Eye (tissue), 1 donor: Measurements from ENCODE around the gene SPATA3.
A peak's percentile ranks its signal among the peaks of the same experiment; 100 is the strongest.

ENCODE experiments used
- DNase-seq: peaks from one replicate; pipeline ENCODE4 v3.0.0-alpha.2; 2015

SPATA3 gene

DNA sequence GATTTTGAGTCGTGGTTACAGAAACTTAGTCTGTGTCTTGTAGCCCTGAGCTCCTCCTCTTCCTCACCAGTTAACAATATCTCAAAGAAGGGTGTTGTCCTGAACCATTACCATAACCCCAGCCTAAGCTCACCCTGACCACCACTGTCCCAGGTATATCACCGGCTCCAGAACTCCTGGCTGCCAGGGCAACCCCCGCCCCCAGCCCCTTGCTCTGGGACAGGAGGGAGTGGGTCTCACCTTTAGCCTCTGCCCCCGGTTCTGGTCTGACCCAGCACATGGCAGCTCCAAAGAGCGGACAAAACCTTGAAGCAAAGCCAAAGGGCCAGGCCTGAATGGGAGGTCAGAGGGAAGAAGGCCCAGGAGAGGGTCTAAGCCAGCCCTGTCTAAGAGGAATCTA, 55.2 kb downstream of the SPATA3 start:
- no peak for DNase-seq

DNA sequence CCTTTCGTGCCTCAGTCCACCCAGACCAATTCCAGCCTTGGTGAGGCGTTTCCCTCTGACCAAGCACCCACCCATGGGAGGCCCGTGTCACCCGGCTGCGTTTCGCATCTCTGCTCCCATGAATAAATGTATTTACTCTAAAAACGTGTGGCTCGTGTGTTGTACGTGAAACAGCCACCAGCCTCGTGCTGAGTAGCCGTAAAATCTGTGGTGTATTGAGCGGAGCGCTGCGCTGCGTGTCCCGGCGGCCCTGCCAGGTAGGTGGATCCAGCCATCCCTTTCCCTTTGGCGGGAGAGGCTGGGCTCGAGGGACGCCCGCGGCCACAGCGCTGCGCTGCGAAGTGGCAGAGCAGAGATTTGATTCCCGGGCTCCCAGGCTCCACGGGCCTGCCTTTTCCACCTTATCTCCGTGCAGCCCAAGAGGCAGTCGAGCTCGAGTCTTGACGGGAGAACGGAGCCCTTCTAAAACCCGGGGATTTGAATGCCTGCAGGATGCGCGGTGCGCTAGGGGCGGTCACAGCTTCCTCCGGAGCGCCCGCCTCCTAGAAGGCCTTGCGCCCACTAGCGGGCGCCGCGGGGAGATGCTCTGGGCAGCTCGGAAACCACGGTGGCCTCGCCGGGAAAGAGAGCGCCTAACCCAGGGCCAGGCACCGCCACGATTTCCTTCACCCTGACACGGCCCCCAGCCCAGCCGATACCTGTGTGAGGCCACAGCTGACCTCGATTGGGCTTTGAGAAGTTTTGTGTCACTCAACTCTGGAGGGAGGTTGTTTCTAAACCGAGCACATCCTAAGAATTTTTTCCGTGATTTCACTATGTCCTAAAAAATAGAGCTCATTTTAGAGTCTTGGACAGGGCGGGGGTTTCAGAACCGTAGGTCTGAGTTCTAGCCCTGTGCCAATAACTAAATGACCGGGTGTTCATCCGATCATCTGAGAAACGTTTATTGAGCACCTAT, 56.9 kb downstream of the SPATA3 start:
- peak; percentile 94 for DNase-seq

DNA sequence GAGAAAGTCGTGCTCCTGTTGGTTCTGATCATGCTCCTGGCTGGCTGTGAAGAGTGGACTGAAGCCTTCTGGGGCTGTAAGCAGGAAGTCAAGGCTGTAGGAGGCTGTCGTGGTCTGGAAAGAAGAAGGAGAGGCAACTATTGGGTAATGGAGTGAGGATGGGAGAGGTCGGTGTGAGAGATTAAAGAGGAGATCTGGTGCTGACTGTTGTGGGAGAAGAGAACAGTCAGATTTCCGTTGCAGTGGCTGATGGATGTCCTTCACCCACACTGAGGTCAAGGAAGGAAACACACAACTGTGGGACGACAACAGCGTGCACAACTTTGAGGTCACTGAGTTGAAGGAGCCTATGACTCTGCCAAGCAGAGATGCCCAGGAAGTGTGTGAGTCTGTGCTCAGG, 57.9 kb downstream of the SPATA3 start:
- no peak for DNase-seq

DNA sequence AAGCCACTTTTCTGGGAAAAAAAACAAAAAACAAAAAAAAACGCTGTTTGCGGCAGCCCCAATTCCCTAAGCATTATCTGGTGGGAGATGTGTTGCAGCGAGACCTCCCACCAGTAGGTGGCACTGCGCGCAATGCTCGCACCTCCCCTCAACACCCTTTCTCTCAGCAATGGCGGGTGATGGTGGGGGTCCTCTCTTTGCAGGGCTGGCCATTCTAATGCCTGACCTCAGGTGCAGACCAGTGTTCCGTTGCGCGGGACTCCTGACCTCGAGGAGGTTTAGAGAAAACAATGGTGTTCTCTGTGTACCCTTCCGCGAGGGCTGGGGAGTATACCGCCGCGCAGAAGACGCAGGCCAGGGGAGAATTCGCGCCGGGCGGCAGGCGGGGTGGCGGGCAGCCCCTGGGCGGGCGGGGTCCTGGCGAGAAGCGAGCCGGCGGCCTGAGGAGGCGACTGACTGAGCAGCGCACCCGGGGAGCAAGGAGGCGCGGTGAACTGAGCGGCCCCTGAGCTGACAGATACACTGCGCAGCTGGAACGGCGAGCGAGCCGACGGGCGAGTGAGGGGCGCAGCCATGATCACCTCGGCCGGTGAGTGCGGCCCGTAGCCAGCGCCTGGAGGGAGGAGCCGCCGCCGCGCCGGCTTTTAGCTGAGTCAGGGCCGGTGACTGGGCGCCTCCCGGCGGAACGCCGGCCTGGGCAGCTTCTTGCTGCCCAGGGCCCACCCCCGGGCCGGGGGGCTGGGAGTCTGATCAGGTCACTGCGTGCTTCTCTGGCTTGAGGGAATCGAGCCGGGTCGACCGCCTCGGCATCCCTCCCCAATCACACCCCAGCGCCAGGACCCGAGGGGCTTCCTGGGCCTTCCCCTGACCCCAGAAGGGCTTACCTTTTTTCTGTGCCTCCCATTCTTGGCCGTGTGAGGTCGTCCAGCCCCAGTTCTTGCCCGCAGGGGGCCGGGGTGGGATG, 60.8 kb downstream of the SPATA3 start, which contains the start of gene PSMD1:
Gene PSMD1, plus strand, starts transcription at position 415 of the 964 bp plus-strand sequence. Its CDS starts 159 bp downstream, at position 574.
- DNase-seq, result peak; percentile 98

DNA sequence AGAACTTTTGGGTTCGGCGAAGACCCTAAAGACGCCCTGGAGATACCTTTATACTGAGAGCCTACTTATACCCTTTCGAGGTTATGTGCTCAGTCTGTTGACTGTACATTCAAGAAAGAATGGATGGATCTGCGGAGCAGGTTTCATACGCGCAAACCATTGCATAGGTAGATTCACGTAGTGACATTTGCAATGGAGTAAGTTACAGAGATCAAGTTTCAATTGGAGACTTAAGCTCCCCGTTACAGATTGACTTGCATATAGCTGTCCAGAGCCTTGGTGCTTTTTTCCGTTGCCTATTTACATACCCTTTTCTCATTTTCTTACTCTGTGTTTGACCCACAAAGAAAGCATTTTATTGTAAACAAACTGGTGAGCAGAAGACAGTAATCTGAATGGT, 61.7 kb downstream of the SPATA3 start:
- no peak for DNase-seq
